ENCODE results near the gene MTOR.
A peak's percentile ranks its signal among the peaks of the same experiment; 100 is the strongest.
"Not testable (repeated sequence)": the region's sequence is repeated elsewhere in the genome, so short reads cannot be mapped to it uniquely, and the experiment has no call there.

Gene MTOR

GRCh38 chr1:11280719-11281376 is 18.5 kb upstream of the MTOR start:
- DNase-seq (ENCODE audit: low spot score), result no peak

DNA sequence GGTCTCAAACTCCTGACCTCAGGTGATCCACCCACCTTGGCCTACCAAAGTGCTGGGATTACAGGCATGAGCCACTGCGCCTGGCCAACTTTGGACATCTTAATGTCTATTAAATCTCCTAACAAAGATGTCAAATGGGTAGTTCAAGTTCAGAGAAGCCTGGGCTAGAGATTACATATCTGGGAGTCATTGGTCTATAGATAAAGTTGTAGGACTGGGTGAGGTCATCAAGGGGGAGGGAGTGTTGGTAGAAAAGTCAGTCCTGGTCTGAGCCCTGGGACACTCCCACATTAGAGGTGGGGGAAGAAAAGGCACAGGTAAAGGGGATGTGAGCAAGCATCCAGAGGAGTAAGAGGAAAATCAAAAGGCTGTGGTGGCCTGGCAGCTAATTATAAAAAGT is 17.3 kb upstream of the MTOR start:
- no peak for DNase-seq (ENCODE audit: low spot score)

GRCh38 chr1:11279152-11279551 is 16.8 kb upstream of the MTOR start:
- no peak for DNase-seq (ENCODE audit: low spot score)

- no peak for DNase-seq (ENCODE audit: low spot score)
Observed at GRCh38 chr1:11273595-11274234, 11.4 kb upstream of the MTOR start.

- peak; percentile 75 for DNase-seq (ENCODE audit: low spot score)
Observed at GRCh38 chr1:11272832-11273594, 10.7 kb upstream of the MTOR start, which contains the start of gene UBIAD1. TSS of gene UBIAD1 (plus strand) at chr1:11273198. CDS start at chr1:11273532, 334 bp downstream.

- DNase-seq (ENCODE audit: low spot score), result no peak
Observed at GRCh38 chr1:11272544-11272831, 10.1 kb upstream of the MTOR start.

DNA sequence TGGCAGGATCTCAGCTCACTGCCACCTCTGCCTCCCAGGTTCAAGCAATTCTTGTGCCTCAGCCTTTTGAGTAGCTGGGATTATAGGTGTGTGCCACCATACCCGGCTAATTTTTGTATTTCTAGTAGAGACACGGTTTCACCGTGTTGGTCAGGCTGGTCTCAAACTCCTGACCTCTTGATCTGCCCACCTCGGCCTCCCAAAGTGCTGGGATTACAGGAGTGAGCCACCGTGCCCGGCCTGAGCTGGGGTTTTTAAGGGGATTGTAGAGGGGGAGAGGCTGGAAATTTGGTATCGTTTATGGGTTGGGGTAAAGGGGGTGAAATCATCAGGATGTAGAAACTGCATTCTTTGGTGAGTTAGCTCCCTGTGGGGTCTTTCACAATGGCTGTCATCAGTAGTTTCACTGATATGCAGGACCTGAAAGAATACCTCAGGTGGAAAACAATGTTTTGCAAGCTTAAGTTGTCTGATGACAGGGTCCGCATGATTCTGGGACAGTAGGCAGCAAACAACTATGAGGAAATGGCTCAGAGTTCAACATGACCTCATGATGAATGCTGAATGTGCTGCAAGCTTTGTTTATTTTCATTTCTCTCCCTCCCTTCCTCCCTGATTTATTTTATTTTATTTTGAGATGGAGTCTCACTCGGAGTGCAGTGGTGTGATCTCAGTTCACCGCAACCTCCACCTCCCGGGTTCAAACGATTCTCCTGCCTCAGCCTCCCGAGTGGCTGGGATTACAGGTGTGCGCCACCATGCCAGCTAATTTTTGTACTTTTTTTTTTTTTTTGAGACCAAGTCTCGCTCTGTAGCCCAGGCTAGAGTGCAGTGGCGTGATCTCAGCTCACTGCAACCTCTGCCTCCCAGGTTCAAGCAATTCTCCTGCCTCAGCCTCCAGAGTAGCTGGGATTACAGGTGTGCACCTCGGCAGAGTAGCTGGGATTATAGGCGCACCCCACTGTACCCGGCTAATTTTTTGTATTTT is 5.3 kb upstream of the MTOR start:
- not testable (repeated sequence) for DNase-seq (ENCODE audit: low spot score)

GRCh38 chr1:11266268-11267074 is 4.1 kb upstream of the MTOR start:
- DNase-seq (ENCODE audit: low spot score), result no peak

GRCh38 chr1:11256299-11256698 is 6.1 kb downstream of the MTOR start:
- DNase-seq (ENCODE audit: low spot score), result no peak

DNA sequence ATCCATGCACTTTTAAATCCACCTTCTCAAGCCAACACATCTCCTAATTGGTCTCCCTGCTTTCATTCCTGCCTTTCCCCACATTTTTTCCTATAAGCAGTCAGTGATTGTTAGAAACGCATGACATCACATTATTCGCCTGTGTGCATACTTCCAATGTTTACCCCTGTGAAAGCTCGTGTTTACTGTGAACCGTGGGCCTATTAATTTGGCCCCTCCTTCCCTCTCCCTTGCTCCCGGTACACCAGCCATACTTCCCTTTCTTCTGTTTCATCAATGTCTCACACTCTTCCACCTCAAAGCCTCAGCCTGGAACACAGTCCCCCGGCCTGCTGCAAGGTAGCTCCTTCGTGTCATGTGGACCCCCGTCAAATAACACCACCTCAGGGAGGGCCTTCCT is 9.1 kb downstream of the MTOR start:
- DNase-seq (ENCODE audit: low spot score), result no peak

DNA sequence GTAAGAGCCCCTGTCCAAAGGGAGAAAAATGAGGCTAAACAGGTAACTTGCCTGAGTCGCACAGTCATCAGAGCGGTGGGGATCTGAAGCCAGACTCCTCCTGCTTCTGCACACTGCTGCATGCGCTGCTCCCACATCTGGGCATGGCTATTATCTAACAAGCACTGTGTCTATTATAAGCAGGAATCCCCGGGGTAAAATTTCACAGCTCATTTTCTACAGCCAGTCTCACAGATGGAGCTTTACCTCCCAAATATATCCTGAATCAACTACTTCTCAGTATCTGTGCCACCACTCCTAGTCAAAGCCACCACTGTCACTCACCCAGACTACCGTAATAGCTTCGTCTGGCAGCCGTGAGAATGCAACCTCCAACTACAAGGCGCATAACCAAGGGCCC is 9.8 kb downstream of the MTOR start:
- DNase-seq (ENCODE audit: low spot score), result no peak

- DNase-seq (ENCODE audit: low spot score), result no peak
Observed at GRCh38 chr1:11248169-11248568, 14.2 kb downstream of the MTOR start.

GRCh38 chr1:11245904-11246719 is 16.2 kb downstream of the MTOR start:
- no peak for DNase-seq (ENCODE audit: low spot score)

DNA sequence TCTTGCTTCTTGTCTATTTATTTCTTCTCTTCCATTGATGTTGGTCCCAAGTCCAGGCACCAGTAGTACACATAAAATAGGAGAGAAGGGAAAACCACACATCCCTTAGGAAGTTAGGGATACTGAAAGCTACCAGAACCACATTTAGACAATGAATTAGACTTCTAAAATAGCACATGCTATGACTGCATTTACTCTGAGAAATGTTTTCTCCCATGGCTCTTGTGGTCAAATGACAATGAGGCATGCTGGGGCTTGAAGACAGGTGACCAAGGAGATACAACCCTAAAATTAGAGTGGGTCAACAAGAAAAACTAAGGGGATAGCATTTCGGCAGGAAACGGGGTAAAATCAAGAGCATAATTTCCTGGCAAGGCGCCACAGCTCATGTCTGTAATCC is 17.1 kb downstream of the MTOR start:
- no peak for DNase-seq (ENCODE audit: low spot score)

- DNase-seq (ENCODE audit: low spot score), result no peak
Observed at GRCh38 chr1:11238311-11238710, 24.0 kb downstream of the MTOR start.

DNA sequence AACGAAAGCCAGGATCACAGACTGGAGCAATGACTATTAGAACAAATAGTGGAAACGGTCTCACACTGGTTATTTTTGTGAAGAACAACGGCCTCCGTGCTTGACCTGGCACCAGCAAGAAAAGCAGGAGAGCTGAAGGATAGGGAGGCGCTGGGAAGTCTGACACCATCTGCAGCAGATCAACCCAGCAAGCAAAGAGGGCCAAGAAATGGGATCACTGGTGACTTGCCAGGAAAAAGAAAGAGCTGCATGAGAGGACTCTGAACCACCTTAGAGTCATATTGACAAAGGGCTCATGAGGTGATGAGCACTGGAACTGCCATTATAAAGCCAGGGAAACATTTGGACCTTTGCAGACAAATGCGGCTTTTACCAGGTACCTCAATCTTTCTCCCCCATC is 25.0 kb downstream of the MTOR start:
- DNase-seq (ENCODE audit: low spot score), result no peak

GRCh38 chr1:11233208-11233607 is 29.1 kb downstream of the MTOR start:
- DNase-seq (ENCODE audit: low spot score), result no peak

- no peak for DNase-seq (ENCODE audit: low spot score)
Observed at GRCh38 chr1:11229203-11229602, 33.1 kb downstream of the MTOR start.

DNA sequence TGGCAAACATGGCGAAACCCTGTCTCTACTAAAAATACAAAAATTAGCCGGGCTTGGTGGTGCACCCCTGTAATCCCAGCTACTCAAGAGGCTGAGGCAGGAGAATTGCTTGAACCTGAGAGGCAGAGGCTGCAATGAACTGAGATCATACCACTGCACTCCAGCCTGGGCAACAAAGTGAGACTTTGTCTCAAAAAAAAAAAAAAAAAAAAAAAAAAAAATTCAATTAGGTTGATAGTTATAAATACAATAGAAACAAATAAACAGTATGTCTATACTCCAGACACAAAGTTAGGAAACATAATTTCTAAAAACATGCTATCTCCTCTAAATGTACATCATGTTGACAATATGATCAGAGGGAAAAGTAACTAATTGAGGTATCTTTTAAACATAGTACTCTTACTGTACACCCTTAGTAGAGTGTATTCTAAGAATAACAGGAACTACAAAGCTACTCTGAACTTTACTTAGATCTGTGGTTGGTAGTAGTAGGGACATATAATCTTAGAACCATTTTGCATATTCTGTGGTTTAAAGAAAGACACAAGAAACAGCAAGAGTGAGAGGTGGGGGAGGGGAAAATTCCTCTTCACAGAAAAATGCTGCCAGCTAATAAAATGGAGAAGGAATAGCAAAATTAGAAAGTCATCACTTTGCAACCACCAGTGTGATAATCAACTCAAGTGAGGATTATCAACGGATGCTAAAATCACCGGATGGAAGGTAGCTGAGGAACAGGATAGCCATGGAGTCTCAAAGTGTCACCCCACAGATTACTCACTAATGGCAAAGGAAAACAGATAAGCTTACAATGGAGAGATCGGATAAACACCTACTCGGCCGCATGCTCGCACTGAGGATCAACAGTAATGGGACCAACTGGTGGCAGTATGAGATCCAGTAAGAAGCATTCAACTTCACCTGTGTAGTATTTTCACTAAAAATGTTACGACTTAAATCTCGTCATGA is 35.0 kb downstream of the MTOR start:
- DNase-seq (ENCODE audit: low spot score), result no peak

All from kidney capillary endothelial cell (primary cell).